Esophagus muscularis mucosa (tissue), 3 donors: ENCODE data around the gene UNC5A.
"Not testable (repeated sequence)": the region's sequence is repeated elsewhere in the genome, so short reads cannot be mapped to it uniquely, and the experiment has no call there.

Experiments
- CTCF ChIP-seq, 3 experiments: fragments of 200-600 bp in 2 of 3; fragments of 450-650 bp in 1 of 3; sonication (generic) in 2 of 3; IDR thresholded peaks; one replicate each; pipeline ENCODE4 v1.5.1; 2017 to 2019; ENCODE audit warnings: antibody characterized with exemption in 3 of 3, mild to moderate bottlenecking in 2 of 3, moderate library complexity in 1 of 3
- POLR2A ChIP-seq: fragments of 450-650 bp; IDR thresholded peaks from one replicate; pipeline ENCODE4 v1.6.1; 2017; ENCODE audit warnings: antibody characterized with exemption, moderate library complexity, mild to moderate bottlenecking, low read depth
- POLR2AphosphoS5 ChIP-seq, 2 donors: sonication (generic); formaldehyde crosslinking; IDR thresholded peaks; one replicate each; pipeline ENCODE4 v1.6.1; 2017; ENCODE audit warnings: antibody characterized with exemption in 2 of 2

GRCh38 chr5:176872586-176872985 lies 62.2 kb downstream of the UNC5A start:
- not testable (repeated sequence) for TF ChIP-seq POLR2A; CTCF (IDR thresholded peaks at IDR 0.05); POLR2AphosphoS5 (IDR thresholded peaks at IDR 0.05)
